ENCODE data around the gene SH3GLB1. TPM values are rescaled to one million over a fixed set of nuclear protein-coding genes. Genes with fewer than 3 reads are reported as not detected.

SH3GLB1 gene
- total RNA-seq, 4 donors from 2014 or later: 79.1 to 113 (median 93.6) TPM

DNA sequence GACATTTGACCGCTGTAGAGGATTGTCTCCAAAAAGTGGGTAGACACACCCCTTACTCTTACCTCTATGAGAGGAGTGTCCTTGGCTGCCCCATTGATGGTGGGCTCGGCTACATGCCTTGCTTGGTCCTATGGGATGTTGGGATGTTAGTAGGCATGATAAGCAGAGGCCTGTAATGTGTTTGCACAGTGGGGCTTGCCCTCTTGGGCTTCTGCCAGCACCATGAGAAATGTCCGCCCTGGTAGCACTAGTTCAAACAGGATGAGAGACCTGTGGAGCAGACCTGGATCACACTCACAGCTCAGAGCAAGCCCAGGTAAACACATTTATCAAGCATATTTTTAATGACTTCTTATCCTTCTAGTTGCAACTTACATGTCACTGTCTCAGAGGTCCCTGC lies 54.2 kb downstream of the SH3GLB1 start:
- no peak for TF ChIP-seq CTCF (IDR thresholded peaks at IDR 0.05)
- no peak for ATAC-seq (ENCODE audit: low FRiP score)
- DNase-seq (ENCODE audit: low spot score): no peak

DNA sequence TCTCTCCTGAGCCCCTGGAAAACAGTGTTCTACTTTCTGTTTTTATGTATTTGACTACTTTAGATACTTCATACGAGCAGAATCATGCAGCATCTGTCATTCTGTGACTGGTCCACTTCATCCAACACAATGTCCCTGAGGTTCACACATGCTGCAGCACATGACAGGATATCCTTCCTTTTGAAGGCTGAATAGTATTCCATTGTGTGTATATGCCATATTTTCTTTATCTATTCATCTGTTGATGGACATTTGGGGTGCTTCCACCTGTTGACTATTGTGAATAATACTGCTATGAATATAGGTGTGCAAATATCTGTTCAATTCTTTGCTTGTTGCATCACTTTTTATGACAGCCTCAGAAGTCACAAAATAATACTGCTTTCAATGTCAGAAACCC lies 55.8 kb downstream of the SH3GLB1 start:
- no peak for DNase-seq (ENCODE audit: low spot score)
- TF ChIP-seq CTCF (IDR thresholded peaks at IDR 0.05): no peak
- no peak for ATAC-seq (ENCODE audit: low FRiP score)

DNA sequence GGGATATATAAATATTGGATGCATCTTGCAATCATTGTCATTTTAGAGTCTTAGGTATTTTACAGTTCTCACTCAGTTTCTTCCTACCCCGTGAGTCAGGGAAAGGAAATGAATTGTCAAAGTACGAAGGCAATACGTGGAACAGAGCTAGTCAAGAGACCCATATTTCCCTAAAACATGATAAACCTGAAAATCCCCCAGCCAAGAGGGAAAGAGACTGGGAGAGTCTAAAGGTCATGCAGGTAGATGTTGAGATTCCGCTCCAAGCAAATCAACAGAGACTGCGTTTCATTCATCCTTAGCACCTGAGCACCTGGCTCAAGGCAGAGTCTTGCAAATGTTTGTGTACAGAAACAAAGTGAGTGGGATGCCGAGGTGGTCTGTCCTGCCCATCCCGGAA lies 58.0 kb downstream of the SH3GLB1 start:
- TF ChIP-seq CTCF (IDR thresholded peaks at IDR 0.05): no peak
- no peak for ATAC-seq (ENCODE audit: low FRiP score)
- DNase-seq (ENCODE audit: low spot score): no peak

- no peak for TF ChIP-seq CTCF (IDR thresholded peaks at IDR 0.05)
- ATAC-seq (ENCODE audit: low FRiP score) (no peak), DNase-seq (ENCODE audit: low spot score) (no peak)
Measured at GRCh38 chr1:86764523-86764922, 60.1 kb downstream of the SH3GLB1 start.

DNA sequence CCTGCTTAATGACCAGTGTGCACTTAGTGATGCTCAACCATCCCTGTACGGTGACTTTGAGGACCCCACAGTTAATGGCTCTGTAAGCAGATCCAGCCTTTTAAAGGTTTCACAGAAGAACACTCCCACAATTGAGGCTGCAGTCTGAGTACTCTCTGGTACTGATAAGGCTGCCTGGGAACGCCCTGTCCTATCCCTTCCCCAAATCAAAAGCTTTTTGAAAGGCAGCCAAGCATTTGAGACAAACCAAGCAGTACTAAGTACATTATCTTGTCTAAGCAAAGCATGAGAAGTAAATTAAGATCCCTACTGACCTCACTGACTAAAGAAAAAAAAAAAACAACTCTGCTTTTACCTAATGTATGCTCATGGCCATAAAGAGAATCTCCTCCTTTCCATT lies 60.7 kb downstream of the SH3GLB1 start:
- ATAC-seq (ENCODE audit: low FRiP score) (peak; percentile 81), DNase-seq (ENCODE audit: low spot score) (no peak)
- TF ChIP-seq CTCF (IDR thresholded peaks at IDR 0.05): no peak

- ATAC-seq (ENCODE audit: low FRiP score): no peak
- DNase-seq (ENCODE audit: low spot score): no peak
- TF ChIP-seq CTCF (IDR thresholded peaks at IDR 0.05): no peak
Measured at GRCh38 chr1:86765674-86766073, 61.3 kb downstream of the SH3GLB1 start.

DNA sequence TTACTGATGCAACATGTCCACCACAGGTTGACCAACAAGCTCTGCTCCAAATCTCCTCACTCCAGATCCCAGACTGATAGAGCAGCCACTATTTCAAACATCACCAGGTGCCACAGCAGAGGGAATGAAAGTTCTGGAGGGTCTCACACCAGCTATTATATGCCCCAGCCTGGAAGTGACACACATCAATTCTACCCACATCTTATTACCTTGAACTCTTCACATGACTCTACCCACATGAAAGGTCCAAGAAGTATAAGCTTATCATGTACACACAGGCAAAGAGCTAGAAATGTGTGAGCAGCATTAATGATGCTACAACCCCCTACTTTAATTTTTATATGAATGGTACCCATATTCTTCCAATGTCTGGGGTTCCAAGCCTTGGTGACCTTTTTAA lies 64.2 kb downstream of the SH3GLB1 start:
- no peak for TF ChIP-seq CTCF (IDR thresholded peaks at IDR 0.05)
- no peak for ATAC-seq (ENCODE audit: low FRiP score)
- no peak for DNase-seq (ENCODE audit: low spot score)
